ENCODE measurements around the gene MEN1. TPM values are rescaled to one million over a fixed set of nuclear protein-coding genes. Genes with fewer than 3 reads are reported as not detected.

MEN1 gene
- total and polyA plus RNA-seq, 2 of the 13 experiments (the other 11 are each of a cell fraction or from before 2014, with no cell fraction given) = 20.5 to 27.3 TPM

GRCh38 chr11:64810271-64810890 is at the start of gene MEN1 (continued):
- peak; percentile 61 for TF ChIP-seq SUZ12 (IDR thresholded peaks at IDR 0.05; ENCODE audit: low read depth, low read length)
- TF ChIP-seq, protein P1, sequence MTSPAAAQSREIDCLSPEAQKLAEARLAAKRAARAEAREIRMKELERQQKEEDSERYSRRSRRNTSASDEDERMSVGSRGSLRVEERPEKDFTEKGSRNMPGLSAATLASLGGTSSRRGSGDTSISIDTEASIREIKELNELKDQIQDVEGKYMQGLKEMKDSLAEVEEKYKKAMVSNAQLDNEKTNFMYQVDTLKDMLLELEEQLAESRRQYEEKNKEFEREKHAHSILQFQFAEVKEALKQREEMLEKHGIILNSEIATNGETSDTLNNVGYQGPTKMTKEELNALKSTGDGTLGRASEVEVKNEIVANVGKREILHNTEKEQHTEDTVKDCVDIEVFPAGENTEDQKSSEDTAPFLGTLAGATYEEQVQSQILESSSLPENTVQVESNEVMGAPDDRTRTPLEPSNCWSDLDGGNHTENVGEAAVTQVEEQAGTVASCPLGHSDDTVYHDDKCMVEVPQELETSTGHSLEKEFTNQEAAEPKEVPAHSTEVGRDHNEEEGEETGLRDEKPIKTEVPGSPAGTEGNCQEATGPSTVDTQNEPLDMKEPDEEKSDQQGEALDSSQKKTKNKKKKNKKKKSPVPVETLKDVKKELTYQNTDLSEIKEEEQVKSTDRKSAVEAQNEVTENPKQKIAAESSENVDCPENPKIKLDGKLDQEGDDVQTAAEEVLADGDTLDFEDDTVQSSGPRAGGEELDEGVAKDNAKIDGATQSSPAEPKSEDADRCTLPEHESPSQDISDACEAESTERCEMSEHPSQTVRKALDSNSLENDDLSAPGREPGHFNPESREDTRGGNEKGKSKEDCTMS (CRISPR knock-in tag; conservative IDR thresholded peaks at IDR 0.05) = no peak
- TF ChIP-seq ZFP36L1 (CRISPR knock-in tag; IDR thresholded peaks at IDR 0.05) = peak; percentile 29; the same call in 1 of the 2 replicates
- 0 out of 2 replicates have a peak, but pooled peaks have one; percentile 32 for TF ChIP-seq REPIN1 (CRISPR knock-in tag; IDR thresholded peaks at IDR 0.05; ENCODE audit: borderline replicate concordance, low read depth)
- TF ChIP-seq TGIF2 (CRISPR knock-in tag; IDR thresholded peaks at IDR 0.05) = no peak
- TF ChIP-seq TMF1 (CRISPR knock-in tag; IDR thresholded peaks at IDR 0.05; ENCODE audit: low read depth) = no peak
- TF ChIP-seq ZBTB20 (CRISPR knock-in tag; IDR thresholded peaks at IDR 0.05; ENCODE audit: borderline replicate concordance, low read depth) = 0 out of 2 replicates have a peak, but pooled peaks have one; percentile 26
- no peak for TF ChIP-seq TRIM24 (CRISPR knock-in tag; IDR thresholded peaks at IDR 0.05)
- TF ChIP-seq, protein P2, sequence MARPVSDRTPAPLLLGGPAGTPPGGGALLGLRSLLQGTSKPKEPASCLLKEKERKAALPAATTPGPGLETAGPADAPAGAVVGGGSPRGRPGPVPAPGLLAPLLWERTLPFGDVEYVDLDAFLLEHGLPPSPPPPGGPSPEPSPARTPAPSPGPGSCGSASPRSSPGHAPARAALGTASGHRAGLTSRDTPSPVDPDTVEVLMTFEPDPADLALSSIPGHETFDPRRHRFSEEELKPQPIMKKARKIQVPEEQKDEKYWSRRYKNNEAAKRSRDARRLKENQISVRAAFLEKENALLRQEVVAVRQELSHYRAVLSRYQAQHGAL (CRISPR knock-in tag; IDR thresholded peaks at IDR 0.05; ENCODE audit: not compliant biosample characterization) = no peak
- TF ChIP-seq, protein P3, sequence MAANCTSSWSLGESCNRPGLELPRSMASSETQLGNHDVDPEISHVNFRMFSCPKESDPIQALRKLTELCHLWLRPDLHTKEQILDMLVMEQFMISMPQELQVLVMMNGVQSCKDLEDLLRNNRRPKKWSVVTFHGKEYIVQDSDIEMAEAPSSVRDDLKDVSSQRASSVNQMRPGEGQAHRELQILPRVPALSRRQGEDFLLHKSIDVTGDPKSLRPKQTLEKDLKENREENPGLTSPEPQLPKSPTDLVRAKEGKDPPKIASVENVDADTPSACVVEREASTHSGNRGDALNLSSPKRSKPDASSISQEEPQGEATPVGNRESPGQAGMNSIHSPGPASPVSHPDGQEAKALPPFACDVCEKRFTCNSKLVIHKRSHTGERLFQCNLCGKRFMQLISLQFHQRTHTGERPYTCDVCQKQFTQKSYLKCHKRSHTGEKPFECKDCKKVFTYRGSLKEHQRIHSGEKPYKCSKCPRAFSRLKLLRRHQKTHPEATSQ (CRISPR knock-in tag; IDR thresholded peaks at IDR 0.05; ENCODE audit: borderline replicate concordance) = no peak
- TF ChIP-seq ZKSCAN8 (CRISPR knock-in tag; IDR thresholded peaks at IDR 0.05; ENCODE audit: borderline replicate concordance) = no peak
- no peak for TF ChIP-seq CBX1 (IDR thresholded peaks at IDR 0.05; ENCODE audit: low read depth)
- peak; percentile 79; the same call in 1 of the 2 replicates for TF ChIP-seq PCBP1 (IDR thresholded peaks at IDR 0.05; ENCODE audit: borderline replicate concordance, low read depth, low read length)
- peak; percentile 98 for TF ChIP-seq HINFP (CRISPR knock-in tag; IDR thresholded peaks at IDR 0.05; ENCODE audit: low read depth)
- no peak for TF ChIP-seq SMAD1 (CRISPR knock-in tag; IDR thresholded peaks at IDR 0.05; ENCODE audit: borderline replicate concordance, low read depth)
- TF ChIP-seq YEATS2 (CRISPR knock-in tag; IDR thresholded peaks at IDR 0.05; ENCODE audit: borderline replicate concordance) = peak; percentile 84; the same call in 1 of the 2 replicates
- no peak for TF ChIP-seq ZNF780A (CRISPR knock-in tag; IDR thresholded peaks at IDR 0.05)
- no peak for TF ChIP-seq ZNF75D (CRISPR knock-in tag; IDR thresholded peaks at IDR 0.05; ENCODE audit: borderline replicate concordance)
- TF ChIP-seq ZSCAN21 (CRISPR knock-in tag; IDR thresholded peaks at IDR 0.05; ENCODE audit: borderline replicate concordance) = no peak
- no peak for TF ChIP-seq ZNF354B (CRISPR knock-in tag; IDR thresholded peaks at IDR 0.05)
- TF ChIP-seq RFX5 (IDR thresholded peaks at IDR 0.05; ENCODE audit: low read depth, low read length) = no peak
- no peak for TF ChIP-seq ZNF460 (CRISPR knock-in tag; IDR thresholded peaks at IDR 0.05; ENCODE audit: borderline replicate concordance)
- peak; percentile 92; the same call in 1 of the 2 replicates for TF ChIP-seq NRL (CRISPR knock-in tag; IDR thresholded peaks at IDR 0.05; ENCODE audit: borderline replicate concordance)
- TF ChIP-seq RARA (CRISPR knock-in tag; IDR thresholded peaks at IDR 0.05) = no peak

All from HepG2 (cell line).